SK-N-SH treated with all-trans-retinoic acid at 6 μM for 48 hours (cell line): Measurements from ENCODE around the gene LEPR.
"Not testable (repeated sequence)": the region's sequence is repeated elsewhere in the genome, so short reads cannot be mapped to it uniquely, and the experiment has no call there.

Experiments
- ATAC-seq: fragments of 200-7000 bp; cut with Tn5 transposase; 3 replicates; pipeline ENCODE4 v1.9.1; 2020; ENCODE audit warnings: mild to moderate bottlenecking, moderate library complexity
- CSDC2 ChIP-seq: fragments of 250-450 bp; sonication (Bioruptor Pico); IDR thresholded peaks from 2 replicates; pipeline ENCODE4 v1.5.0; 2020; ENCODE audit warnings: mild to moderate bottlenecking, moderate library complexity
- ISL1 ChIP-seq: fragments of 250-450 bp; sonication (Bioruptor Pico); IDR thresholded peaks from 2 replicates; pipeline ENCODE4 v2.1.2; 2022; ENCODE audit warnings: mild to moderate bottlenecking, moderate library complexity
- PATZ1 ChIP-seq: fragments of 250-450 bp; sonication (Bioruptor Pico); IDR thresholded peaks from 2 replicates; pipeline ENCODE4 v1.8.0; 2020; ENCODE audit warnings: mild to moderate bottlenecking, moderate library complexity, borderline replicate concordance
- RARB ChIP-seq: fragments of 250-450 bp; sonication (Bioruptor Pico); IDR thresholded peaks from 2 replicates; pipeline ENCODE4 v1.8.0; 2021; ENCODE audit warnings: mild to moderate bottlenecking, moderate library complexity
- ZFP3 ChIP-seq: fragments of 250-450 bp; sonication (Bioruptor Pico); IDR thresholded peaks from 2 replicates; pipeline ENCODE4 v1.5.0; 2020; ENCODE audit warnings: mild to moderate bottlenecking, moderate library complexity
- ZNF565 ChIP-seq: fragments of 450-650 bp; formaldehyde crosslinking; conservative IDR thresholded peaks from 2 replicates; pipeline ENCODE4 v1.5.0; 2020; ENCODE audit warnings: low read depth, mild to moderate bottlenecking, moderate library complexity
- ZNF70 ChIP-seq: fragments of 450-650 bp; formaldehyde crosslinking; IDR thresholded peaks from 2 replicates; pipeline ENCODE4 v1.5.0; 2020; ENCODE audit warnings: mild to moderate bottlenecking, moderate library complexity
- ZNF8 ChIP-seq: fragments of 450-650 bp; formaldehyde crosslinking; IDR thresholded peaks from 2 replicates; pipeline ENCODE4 v1.5.0; 2020; ENCODE audit warnings: mild to moderate bottlenecking, moderate library complexity
- TF ChIP-seq, protein P1 (sequence below): fragments of 250-450 bp; sonication (Bioruptor Pico); IDR thresholded peaks from 2 replicates; pipeline ENCODE4 v1.5.0; 2020; ENCODE audit warnings: mild to moderate bottlenecking, moderate library complexity
- TF ChIP-seq, protein P2 (sequence below): fragments of 250-450 bp; sonication (Bioruptor Pico); IDR thresholded peaks from 2 replicates; pipeline ENCODE4 v1.8.0; 2021; ENCODE audit warnings: low read depth, mild to moderate bottlenecking, moderate library complexity, borderline replicate concordance
- TF ChIP-seq, protein P3 (sequence below): fragments of 250-450 bp; sonication (Bioruptor Pico); IDR thresholded peaks from 2 replicates; pipeline ENCODE4 v1.5.1; 2020; ENCODE audit warnings: low read depth, mild to moderate bottlenecking, moderate library complexity

LEPR gene

DNA sequence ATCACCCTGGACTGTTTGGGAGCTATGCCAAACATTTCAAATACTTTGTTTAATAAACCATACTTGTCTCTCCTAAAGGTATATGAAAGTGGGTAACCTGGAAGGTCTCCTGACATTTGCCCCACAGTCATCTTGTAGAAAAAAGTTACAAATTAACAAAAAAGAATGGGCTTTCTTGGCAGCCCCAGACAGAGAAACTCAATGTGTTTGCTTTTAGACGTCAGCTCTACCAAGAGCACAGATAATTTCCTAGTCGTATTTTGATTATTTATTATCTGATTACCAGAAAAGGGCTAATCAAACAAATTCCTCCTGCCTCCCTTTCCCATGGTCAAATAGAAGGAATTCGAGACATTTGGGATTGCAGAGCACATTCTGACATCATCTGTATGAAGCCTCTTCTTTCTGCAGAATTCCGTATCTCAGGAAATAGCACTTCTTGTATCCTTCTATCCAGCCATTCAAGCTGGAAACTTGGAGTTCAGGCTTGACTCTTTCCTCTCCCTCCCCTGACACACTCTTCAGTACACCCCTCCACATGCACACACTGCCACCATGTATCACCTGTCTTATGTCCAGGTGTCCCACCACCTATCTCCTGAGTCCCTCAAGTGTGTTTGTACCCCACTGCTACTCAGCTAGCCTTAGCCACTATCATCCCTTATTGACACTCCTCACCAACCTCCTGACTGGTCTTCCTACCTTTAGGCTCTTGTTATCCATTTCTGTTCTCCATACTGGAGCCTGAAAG, 42.8 kb upstream of the LEPR start (continued):
- TF ChIP-seq, protein P1, sequence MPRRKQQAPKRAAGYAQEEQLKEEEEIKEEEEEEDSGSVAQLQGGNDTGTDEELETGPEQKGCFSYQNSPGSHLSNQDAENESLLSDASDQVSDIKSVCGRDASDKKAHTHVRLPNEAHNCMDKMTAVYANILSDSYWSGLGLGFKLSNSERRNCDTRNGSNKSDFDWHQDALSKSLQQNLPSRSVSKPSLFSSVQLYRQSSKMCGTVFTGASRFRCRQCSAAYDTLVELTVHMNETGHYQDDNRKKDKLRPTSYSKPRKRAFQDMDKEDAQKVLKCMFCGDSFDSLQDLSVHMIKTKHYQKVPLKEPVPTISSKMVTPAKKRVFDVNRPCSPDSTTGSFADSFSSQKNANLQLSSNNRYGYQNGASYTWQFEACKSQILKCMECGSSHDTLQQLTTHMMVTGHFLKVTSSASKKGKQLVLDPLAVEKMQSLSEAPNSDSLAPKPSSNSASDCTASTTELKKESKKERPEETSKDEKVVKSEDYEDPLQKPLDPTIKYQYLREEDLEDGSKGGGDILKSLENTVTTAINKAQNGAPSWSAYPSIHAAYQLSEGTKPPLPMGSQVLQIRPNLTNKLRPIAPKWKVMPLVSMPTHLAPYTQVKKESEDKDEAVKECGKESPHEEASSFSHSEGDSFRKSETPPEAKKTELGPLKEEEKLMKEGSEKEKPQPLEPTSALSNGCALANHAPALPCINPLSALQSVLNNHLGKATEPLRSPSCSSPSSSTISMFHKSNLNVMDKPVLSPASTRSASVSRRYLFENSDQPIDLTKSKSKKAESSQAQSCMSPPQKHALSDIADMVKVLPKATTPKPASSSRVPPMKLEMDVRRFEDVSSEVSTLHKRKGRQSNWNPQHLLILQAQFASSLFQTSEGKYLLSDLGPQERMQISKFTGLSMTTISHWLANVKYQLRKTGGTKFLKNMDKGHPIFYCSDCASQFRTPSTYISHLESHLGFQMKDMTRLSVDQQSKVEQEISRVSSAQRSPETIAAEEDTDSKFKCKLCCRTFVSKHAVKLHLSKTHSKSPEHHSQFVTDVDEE (CRISPR knock-in tag): no peak
- TF ChIP-seq, protein P2, sequence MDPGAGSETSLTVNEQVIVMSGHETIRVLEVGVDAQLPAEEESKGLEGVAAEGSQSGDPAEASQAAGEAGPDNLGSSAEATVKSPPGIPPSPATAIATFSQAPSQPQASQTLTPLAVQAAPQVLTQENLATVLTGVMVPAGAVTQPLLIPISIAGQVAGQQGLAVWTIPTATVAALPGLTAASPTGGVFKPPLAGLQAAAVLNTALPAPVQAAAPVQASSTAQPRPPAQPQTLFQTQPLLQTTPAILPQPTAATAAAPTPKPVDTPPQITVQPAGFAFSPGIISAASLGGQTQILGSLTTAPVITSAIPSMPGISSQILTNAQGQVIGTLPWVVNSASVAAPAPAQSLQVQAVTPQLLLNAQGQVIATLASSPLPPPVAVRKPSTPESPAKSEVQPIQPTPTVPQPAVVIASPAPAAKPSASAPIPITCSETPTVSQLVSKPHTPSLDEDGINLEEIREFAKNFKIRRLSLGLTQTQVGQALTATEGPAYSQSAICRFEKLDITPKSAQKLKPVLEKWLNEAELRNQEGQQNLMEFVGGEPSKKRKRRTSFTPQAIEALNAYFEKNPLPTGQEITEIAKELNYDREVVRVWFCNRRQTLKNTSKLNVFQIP: no peak
- TF ChIP-seq ZNF70: no peak

GRCh38 chr1:65378247-65378946, 42.1 kb upstream of the LEPR start:
- TF ChIP-seq ZFP3 (CRISPR knock-in tag) (no peak), CSDC2 (no peak), ZNF8 (no peak), PATZ1 (CRISPR knock-in tag) (no peak), ISL1 (CRISPR knock-in tag) (no peak), ZNF565 (CRISPR knock-in tag) (no peak)
- TF ChIP-seq, protein P3, sequence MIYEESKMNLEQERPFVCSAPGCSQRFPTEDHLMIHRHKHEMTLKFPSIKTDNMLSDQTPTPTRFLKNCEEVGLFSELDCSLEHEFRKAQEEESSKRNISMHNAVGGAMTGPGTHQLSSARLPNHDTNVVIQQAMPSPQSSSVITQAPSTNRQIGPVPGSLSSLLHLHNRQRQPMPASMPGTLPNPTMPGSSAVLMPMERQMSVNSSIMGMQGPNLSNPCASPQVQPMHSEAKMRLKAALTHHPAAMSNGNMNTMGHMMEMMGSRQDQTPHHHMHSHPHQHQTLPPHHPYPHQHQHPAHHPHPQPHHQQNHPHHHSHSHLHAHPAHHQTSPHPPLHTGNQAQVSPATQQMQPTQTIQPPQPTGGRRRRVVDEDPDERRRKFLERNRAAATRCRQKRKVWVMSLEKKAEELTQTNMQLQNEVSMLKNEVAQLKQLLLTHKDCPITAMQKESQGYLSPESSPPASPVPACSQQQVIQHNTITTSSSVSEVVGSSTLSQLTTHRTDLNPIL (CRISPR knock-in tag): no peak
- TF ChIP-seq, protein P1 (CRISPR knock-in tag): no peak
- ATAC-seq: no peak

- ATAC-seq: not testable (repeated sequence)
Observed at GRCh38 chr1:65384426-65384825, 36.0 kb upstream of the LEPR start.

DNA sequence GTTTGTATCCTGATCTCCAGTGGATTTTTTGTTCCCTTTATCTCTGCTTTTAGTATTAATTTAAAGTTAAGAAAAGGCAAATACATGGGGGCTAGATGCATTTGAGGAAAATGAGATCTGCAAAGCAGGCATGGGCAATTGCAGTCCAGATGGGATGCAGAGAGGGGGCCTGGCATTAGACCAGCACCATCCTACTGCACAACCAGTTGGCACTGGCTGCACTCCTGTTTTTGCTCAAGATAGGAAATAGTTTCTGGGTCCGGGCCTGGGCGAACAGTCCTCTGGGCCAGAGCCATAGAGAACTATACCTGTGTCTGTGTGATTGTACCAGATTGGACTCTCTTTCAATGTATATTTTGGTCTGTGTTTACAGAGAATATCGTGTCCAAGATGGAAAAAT, 34.0 kb upstream of the LEPR start:
- no peak for TF ChIP-seq RARB (CRISPR knock-in tag)
- TF ChIP-seq, protein P3 (CRISPR knock-in tag): no peak
- no peak for TF ChIP-seq ISL1 (CRISPR knock-in tag)
- ATAC-seq: no peak
